AG20443 (cell line): Measurements from ENCODE around the gene TSPAN2.
A peak's percentile ranks its signal among the peaks of the same experiment; 100 is the strongest.

Experiments
- DNase-seq: peaks from one replicate; pipeline ENCODE4 v3.0.0; 2012; ENCODE audit warnings: low spot score, mixed read lengths

TSPAN2 gene

DNA sequence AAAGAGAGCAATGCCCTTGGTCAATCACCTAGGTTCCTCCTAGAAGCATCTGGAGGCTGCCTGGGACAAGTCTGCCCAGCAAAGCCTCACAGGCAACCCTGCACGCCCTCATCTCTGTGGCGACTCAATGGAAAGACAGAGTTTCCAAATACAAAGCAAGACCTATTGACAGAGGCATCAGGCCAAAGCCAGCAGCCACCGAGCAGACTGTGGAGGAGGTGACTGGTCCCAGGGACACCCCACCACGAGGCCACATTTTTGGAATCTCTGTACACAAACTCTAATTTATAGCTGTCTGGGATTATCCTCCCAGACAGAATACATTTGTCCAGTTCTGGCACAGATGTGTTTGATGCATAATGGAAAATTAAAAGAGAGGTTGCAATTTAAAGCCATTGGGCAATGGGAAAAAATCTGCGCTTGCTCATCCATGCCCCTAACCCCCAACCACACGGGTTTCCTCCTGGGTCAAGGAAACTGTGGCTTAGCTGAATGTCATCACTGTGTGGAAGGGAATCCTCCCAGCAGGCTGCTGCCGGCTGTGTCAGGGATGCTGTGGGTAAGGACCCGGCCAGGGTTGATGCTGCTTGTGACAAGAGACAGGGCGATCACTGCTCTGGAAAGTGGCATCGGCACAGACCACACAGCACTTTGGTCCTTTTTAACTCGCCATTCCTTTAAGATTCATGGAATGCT is 14.3 kb downstream of the TSPAN2 start:
- DNase-seq = peak; percentile 53

DNA sequence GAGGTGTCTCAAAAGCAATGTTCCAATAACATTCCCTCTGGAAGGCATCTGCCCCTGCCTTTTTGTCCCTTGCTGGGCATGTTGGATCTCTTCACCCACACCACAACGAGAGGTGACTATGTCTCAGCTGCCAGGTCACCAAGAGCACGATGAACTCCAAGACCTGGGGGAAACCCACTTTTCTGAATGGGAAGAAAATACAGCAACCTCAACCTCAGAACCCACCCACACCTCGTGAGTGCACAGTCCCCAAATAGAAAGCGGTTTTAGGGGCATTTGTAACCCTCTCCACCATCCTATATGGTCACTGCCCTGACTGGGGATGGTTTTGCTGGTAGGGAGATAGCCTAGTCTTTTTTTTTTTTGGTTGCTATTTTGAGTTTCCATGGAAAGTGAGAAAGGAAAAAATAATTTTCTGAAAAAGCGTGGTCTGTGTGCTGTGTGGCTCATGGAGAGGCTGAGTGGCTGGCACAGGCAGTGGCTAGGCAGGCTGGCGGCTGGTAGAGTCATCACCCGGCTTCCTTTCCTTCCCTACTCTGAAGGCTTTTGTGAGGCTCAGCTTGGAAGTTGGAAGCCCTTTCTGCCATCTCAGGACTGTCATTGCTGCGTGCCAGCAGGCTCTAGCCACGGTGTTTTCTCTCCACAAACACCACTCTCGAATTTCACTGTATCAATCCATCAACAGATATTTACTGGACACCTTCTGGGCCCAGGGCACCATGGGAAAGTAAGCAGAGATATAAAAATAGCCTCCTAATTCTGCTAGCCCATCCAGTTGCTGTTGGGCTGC is 15.8 kb downstream of the TSPAN2 start:
- no peak for DNase-seq

DNA sequence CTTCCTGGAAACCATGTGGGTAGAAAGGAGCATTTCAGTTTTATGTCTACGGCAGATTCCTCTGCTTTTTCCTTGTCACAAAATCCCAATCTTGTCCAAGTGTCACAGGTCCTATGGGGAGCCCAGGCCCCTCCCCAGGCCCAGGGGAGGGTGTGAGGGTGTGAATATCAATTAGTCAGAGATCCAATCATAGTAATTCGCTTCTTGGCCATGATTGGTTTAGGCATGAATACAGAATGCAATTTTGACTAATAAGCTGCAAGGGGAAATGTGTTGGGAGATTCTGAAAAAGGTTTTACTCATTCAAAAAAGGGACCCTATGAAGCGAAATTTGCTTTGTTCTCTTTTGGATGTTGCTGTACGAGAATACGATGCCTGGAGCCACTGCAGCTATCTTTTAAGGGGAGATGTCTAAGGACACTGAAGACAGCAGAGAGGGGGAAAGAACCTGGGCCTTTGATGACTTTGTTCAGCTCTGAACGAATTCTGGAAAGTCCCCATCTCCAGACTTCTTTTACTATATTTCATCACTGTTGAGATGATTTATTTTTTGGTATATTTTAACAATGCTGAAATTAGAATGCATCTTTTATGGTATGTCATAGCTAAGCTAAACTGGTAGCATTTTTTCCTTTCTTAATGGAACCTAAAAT is 18.2 kb downstream of the TSPAN2 start:
- no peak for DNase-seq

DNA sequence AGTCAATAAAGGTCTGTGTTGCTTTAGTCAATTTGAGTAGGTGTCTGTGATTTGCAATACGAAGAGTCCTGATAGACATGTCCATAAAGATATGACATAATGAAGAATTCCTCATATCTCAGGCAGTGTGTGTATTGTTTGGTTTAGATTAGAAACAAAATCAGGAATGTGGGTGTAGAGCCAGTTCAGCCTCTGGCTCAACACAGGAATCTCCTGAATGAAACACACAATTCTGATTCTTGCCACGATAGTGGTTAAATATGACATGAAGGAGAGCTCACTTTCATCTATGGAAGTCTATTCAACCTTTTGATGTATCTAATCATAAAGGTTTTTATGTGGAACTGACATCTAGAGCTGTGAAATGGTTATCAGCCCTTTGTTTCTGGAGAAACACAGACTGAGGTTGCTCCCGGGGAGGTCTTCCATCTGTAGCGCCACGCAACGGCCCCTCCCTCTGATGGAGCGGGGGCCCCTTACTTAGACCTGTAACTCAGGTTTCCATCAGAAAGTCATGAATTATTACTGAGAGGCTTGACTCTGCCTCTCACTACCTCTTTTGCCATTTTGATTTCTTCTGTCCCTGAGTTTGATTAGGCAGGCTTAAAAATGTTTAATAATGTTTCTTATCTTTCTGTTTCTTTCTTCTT is 19.5 kb downstream of the TSPAN2 start:
- no peak for DNase-seq

DNA sequence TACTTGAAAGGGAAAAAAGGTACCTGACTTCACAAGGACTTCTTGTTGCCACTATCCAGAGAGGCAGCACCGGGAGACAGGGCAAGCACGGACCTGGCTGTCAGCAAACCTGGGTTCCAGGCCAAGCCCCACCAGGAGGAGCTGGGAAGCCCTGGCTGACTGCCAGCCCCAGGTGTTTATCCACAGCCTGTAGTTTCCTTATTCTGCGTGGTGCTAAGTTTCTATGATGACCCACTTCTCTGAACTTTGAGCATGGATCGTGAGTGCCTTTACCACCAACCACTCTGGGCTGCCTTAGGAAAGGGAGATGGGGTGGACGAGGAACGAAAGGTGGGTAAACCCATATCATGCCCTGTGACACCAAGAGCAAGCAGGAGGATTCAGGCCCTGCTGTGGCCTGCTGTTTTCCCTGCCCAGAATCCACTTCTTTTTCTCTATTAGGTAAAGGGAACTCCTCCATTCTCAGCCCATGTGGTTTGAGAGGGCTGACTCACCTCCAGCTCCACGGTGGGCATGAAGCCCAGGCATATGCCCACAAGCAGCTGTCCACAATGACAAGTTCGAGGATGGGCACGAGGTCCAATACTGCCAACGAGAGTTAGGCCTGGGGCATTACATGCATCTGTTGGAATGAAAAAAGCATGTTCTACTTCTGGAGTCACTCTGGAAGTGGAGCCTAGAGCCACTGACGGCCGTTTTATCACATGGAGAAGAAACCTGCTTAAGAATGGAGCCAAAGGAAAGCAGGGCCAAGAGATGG is 20.3 kb downstream of the TSPAN2 start:
- peak; percentile 55 for DNase-seq

DNA sequence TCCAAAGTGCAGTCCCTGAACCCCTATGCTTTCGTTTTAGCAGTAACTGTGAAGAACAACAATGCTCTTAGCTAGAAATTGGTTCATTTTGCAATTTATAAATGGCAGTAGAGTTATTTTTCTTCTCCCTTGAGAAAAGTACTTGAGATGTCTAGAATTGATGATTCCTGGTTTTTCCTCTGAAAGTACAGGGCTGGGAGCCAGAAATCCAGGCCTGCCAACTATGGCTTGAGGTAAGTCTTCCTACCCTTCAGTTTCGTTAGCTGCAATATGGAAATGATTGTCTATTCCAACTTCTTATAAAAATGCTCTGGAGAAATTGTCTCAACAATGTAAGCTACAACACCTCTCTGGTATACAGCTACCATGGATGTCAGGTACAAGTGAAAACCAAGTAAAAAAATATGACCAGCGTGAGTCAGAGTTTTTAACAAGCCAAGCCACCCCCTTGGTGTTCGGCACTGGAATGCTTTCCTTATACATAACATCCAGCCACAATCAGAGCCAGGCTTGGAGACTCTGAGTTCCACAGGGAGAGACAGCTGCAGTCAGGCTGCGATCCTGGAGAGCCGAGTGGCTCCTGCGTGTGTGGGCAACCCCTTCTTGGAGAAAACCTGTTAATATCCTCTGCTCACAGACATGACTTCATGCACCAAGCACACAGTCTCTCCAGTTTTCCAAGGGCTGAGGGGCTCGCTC is 22.0 kb downstream of the TSPAN2 start:
- peak; percentile 69 for DNase-seq

DNA sequence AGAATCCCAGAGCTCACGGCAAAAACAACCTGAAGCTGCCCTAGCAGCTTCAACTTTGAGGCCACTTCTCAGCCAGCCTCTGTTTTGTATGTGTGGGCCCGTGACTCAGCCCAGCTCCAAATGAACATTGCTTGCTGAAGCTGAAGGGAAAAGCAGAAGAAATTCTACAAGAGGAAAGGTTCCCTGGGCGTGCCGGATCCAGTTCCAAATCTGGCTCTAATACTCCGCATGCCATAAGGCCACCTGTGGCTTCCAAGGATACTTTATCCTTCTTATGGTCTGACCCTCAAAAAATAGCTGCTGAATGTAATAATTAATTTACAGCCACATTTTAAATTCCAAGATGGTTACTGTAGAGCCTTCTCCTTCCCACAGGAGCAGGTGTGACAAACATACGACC is 24.3 kb downstream of the TSPAN2 start:
- no peak for DNase-seq

DNA sequence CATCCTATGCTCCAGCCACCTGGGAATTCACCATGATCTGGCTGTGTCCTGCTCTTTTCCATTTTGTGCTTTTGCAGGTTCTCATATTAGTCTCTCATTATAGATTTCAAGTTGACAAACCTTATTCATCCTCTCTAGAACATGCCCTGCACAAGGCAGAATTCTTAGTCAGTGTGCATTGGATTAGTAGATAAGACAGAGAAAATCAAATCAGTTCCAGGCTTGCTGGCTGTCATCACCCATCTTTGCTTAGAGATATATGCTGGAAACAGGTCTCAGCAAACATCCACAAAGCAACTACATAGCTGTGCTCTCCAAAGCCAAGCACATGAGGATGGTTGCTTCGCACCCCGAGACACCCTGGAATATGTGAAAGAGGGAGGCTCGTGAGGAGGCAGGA is 24.8 kb downstream of the TSPAN2 start:
- DNase-seq = no peak

DNA sequence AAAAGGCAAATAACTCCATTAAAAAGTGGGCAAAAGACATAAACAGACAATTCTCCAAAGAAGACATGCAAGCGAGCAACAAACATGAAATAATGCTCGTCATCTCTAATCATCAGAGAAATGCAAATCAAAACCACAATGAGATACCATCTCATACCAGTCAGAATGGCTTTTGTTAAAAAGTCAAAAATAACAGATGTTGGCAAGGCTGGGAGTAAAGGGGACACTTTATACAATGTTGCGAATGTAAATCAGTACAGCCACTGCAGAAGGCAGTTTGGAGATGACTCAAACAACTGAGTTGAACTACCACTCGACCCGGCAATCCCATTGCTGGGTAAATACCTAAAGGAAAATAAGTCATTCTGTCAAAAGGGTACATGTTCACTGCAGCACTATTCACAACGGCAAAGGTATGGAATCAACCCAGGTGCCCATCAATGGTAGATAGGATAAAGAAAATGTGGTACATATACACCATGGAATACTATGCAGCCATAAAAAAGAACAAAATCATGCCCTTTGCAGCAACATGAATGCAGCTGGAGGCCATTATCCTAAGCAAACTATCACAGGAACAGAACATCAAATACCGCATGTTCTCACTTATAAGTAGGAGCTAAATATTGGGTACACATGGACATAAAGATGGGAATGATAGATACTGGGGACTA is 25.9 kb downstream of the TSPAN2 start:
- no peak for DNase-seq

DNA sequence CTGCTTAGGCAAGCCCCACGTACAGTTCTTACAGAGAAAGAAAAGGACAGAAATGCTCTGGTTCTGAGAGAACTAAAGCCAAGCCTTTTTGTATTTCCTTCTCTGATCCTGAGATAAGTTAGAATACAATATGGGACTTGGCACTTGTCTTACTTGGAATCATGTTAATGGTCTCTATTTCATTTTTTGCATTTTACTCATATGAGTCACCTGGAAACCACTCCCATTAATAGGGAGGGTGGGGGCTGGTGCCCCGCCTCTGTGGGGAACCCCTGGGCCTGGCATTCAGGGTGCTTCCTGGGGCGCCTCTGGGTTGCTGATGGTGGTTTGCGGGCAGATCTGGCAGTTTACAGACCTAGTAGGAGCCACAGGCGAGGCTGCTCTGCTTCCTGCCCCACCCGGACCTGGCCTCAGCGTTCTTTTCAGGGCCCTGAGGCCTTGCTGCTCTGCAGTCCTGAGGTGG is 26.7 kb downstream of the TSPAN2 start:
- DNase-seq = no peak

DNA sequence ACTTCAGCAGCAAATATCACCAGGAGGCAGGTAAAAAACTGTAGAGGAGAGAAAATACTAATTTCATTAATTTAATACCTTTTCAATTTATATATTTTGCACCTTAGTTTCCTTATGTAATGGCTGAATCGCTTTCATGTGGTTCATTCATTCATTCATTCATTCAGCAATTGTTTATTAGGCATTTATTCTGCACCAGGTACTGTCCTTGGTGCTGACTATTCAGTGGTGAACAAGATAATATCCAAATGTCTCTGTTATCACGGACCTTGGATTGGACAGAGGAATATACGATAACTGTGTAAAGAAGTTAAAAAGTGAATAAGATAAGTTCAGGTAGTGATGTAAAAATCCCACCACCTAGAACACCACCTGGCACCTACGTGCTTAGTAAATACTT is 28.8 kb downstream of the TSPAN2 start:
- DNase-seq = no peak

DNA sequence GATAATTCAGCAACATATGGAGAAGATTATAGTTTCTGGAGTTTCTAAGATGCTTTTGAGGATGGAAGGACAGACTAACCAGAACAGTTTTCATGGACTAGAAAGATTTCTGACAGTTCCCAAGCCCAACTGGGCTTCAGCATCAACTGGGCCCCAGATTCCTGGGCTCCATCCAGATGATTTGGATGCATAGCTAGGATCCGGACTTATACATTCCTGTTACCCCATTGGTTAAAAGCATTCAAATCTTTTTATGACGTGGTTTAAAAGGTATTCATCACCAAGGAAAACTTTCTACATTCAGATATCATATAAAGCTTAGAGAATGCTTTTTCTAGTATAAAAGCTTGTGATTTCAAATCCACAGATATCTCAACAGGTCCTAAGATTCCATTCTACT is 30.0 kb downstream of the TSPAN2 start:
- no peak for DNase-seq

DNA sequence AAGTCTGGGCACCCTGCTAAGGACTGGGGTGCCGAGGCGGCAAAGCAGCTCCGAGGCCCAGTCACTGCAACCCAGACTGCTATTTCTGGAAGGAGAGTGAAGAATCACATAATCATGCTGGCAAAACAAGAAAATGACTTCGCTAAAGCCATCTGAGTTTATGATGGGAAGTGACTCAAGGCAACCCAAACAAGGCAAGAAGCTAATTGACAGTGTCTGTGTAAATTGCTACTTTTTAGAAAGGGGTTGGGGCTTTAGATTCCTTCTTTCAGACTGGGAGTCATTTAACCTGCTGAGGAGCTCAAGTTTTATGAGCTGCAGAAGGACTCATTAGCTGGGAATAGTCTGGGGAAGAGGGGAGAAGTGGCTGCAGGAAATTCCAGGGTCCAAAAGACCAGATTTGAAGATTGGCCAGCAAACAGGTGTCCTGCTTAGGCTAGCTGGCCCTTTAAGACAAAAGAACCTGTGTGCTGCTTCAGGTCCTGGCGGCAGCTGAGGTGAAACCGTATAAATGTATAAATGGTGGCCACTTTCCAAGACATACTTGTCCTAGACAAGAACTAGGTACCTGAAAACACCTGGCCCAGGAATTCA is 31.5 kb downstream of the TSPAN2 start:
- DNase-seq = no peak

DNA sequence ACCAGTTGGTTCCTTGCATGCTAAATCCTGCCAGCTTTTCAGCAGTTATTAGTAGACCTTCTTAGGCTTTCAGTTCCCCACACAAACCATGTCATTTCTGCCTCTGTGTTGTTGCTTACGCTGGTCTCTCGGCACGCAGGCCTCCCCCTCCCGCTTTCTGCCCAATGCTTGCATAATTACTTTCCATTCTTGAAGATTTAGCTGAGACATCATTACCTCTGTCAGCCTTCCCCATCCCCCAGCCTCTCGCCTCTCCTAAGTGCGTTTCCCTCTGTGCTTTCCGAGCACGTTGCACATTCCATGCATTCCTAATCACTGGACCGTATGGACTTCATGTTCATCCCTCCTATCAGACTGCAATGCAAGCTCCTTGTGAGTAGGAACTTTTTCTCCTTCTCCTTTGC is 32.9 kb downstream of the TSPAN2 start:
- DNase-seq = peak; percentile 72

DNA sequence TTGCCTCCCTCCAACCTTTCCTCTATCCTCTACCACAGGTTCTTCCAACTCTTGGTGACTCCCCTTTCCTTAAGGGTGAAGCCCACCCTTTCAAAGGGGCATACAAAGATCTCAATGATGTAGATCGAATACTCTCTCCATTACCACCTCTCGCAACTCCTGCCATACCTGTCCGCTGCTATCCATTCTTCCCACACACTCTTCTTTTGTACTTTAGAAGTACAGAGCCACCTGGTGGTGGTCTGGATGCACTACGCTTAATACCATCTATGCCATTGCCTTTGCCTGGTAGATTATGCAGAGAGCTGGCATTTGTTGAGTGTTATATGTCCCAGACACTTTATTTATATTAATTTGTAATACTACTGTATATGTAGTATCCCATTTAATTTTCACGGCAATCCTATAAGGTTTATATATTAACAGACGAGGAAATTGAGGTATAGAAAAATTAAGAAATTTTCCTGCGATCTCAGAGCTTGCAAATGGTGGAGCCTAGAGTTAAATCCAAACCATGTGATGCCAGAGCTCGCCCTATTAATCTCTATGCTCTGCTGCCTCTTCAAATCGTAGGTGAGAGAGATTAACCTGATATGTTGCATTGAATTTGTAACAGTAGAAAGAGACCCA is 36.7 kb downstream of the TSPAN2 start:
- DNase-seq = peak; percentile 69

DNA sequence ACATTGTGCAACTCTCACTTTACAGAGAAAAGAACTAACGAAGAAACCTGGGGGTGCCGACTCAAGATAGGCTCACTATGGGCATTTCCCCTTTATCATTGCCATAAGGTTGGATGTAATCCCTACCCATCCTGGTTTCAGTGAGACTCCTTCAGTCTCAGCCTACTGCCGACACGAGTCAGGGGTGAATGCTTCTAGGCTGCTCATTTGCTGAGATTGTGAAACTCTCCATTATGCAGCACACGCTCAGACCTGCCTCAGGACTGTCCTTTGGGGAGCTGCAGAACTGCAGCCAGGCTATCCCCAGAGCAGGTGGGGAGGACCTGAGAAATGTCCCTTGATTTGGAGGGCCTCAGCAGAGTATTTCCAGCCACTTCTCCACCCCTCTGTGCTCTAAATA is 37.5 kb downstream of the TSPAN2 start:
- DNase-seq = no peak

DNA sequence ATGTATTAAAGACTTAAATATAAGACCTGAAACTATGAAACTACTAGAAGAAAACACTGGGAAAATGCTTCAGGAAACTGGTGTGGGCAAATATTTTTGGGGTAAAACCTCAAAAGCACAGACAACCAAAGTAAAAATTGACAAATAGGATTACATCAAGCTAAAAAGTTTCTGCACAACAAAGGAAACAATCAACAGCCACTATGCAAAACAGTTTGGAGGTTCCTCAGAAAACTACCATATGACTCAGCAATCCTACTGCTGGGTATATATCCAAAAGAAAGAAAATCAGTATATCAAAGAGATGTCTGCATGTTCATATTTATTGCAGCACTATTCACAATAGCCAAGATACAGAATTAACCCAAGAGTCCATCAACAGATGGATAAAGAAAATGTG is 42.6 kb downstream of the TSPAN2 start:
- no peak for DNase-seq

DNA sequence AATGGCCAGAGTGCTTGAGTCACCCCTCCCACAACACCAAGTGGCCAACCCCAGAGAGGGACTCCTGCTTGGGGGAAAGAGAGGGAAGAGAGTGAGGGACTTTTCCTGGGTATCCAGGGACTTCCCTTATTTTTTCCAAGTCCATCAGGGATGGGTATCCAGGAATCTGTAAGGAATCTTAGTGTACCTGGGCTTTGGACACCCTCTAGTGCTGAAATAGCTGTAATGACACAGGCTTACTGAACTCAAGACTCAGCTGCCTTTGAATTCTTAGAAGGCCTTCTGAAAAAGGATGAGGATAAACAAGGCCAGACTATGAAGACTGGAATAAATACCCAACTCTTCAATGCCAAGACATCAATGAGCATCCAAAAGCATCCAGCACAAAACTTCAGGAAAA is 47.6 kb downstream of the TSPAN2 start:
- DNase-seq = no peak

DNA sequence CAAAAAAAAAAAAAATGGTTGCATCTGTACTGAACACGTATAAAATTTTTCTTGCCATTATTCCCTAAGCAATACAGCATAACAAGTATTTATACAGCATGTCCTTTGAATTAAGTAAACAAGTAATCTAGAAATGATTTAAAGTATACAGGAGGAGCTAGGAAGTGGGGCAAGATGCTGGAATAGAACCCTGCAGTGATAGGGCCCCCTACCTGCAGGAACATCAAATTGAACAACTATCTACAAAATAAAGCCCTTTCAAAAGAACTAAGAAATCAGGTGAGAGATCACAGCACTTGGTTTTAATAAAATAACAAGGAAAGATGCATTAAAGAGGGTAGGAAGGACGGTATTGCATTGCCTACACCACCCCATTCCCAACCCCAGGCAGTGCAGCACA is 48.8 kb downstream of the TSPAN2 start:
- DNase-seq = no peak
